Hematopoietic multipotent progenitor cell (in vitro differentiated cells): ENCODE measurements around the gene MAGT1. TPM values are rescaled to one million over a fixed set of nuclear protein-coding genes. Genes with fewer than 3 reads are reported as not detected.
"Not testable (repeated sequence)": the region's sequence is repeated elsewhere in the genome, so short reads cannot be mapped to it uniquely, and the experiment has no call there.

Experiments used
- DNase-seq, 3 donors: peaks; one replicate each; pipeline ENCODE4 v3.0.0-alpha.2; 2011 to 2015; ENCODE audit warnings: low read depth in 2 of 3, low spot score in 2 of 3
- total RNA-seq: library from RNA; depleted of rRNA; stranded (reverse); fragments of >200 nt; gene quantifications from one replicate; pipeline ENCODE4 v1.2.3, GENCODE V29; 2012

The MAGT1 gene
- total RNA-seq = 31.8 TPM

DNA sequence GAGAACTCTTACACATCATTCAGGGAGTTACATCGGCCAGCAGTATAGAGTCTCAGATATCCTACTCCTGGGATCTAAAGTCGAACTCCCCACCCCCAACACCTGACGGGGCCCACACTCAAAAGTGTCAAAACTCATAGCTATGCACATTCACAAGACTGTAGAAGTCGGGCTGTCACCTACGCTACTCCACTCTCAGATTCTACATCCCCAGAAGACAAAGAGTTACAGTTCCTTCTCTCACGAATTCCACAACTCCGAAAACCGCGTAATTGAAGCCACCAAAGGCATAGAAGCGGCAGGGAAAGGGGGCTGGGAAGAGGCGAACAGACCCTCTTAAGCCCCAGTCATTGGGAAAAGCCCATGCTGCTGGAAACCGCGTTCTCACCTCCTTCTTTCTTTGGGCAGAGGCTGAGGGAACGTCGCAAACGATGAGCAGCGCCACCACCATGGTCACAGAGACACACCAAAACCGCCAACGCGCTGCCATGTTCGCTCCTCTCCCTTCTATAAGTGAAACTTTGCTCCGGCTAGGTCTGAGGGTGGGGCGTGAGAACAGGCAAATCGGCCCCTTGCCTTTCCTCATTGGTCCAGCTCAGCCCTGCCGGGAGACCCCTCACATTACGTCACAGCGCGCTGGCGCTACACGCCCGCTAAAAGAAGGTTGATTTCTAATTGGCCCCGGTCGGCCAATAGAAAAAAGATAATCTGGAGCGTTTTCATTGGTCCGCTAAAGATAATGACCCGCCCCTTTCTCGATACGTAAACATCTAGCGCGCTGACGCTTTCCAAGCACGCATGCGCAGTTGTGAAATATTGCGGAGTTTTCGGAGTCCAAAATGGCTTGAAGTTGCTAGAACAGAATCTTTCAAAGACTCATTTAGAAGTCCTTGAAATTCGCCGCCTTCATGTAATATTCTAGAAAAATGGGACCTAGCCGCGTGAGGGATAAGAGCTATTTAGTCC is at the start of gene MAGT1:
Gene MAGT1, minus strand, starts transcription at position 515 of the 966 bp plus-strand sequence. Its CDS starts 25 bp downstream, at position 490.
- peak; percentile 68 to 98 (median 95) for DNase-seq

DNA sequence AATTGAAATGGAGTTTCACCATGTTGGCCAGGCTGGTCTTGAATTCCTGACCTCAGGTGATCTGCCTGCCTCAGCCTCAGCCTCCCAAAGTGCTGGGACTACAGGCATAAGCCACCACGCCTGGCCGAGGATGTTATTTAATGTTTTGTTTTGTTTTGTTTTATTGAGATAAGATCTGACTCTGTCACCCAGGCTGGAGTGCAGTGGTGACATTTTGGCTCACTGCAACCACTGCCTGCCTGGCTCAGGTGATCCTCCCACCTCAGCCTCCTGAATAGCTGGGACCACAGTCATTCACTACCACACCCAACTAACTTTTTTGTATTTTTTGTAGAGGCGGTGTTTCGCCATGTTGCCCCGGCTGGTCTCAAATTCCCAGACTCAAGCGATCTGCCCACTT is 49.8 kb upstream of the MAGT1 start:
- DNase-seq = not testable (repeated sequence)

- no peak for DNase-seq
These were observed 42.9 kb upstream of the MAGT1 start for GRCh38 chrX:77938083-77938680.

GRCh38 chrX:77937291-77937690 is 42.1 kb upstream of the MAGT1 start:
- DNase-seq = no peak

DNA sequence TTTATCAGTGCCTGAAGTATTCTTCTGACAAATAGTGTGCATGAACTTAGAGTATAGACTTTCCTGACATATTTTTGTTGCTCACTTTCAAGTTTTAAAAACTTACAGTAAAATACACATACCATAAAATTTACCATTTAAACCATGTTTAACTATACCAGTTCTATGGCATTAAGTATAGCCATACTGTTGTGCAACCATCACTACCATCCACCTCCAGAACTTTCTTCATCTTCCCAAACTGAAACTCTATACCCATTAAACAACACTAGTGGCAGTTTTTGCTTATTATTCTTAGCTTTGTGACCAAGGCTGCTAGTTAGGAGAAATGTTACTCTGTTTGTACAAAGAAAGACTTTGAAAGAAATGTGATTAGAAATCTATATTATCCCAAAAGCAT is 41.1 kb upstream of the MAGT1 start:
- DNase-seq = no peak

GRCh38 chrX:77935886-77936285 is 40.7 kb upstream of the MAGT1 start:
- no peak for DNase-seq

DNA sequence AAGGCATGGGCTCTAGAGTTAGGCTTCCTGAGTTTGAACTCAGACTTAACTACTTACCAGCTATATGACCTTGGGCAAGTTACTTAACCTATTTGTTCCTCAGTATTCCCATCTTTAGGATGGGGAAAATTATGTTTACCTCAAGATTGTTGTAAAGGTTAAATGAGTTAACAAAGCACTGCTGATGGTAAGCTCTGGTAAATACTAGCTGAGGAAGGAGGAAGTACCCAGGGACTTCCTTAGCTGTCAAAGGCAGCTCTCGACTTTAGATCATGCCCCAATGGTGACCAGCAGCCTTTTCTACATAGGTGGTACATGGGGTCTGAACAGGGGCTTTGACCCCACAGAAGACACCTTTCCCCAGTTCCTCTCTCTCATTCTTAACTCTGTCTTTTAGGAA is 35.3 kb upstream of the MAGT1 start:
- no peak for DNase-seq

DNA sequence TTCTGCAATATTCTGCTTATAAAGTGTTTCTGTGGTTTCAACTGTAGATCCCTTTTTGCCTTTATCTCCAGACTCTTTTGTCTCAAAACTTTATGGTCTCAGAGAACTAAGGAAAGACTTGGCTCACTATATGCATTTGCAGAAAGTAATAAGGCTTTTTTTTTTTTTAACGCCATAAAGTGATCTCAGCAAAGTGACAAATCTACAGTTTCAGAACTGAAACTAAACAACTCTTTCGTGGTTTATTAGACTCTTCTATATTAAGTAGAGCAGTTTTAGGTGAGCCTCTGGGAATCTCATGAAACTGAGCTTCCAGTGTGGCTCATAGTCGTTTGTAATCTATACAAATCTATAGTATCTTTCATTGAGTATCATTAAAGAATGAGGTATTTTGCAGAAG is 30.5 kb upstream of the MAGT1 start:
- DNase-seq = peak in 1 of 3 donors; percentile 6

GRCh38 chrX:77924320-77924859 is 29.2 kb upstream of the MAGT1 start:
- no peak for DNase-seq

DNA sequence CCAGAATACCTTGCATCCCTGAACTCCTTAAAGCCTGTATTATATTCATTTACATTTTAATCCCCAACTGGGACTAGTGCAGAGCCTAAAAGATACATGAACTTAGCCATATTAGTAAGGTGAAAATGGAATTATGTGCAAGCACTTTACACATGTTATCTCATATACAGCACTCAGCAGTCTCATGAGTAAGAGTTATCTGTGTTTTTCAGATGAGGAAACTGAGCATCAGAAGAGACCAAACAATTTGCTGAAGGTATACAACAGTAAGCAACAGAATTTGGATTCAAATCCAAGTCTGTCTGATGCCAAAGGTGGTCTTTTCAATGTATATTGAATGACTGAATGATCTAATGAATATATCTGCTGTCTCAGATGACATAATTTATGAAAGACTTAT is 27.6 kb upstream of the MAGT1 start:
- no peak for DNase-seq

GRCh38 chrX:77919370-77919769 is 24.1 kb upstream of the MAGT1 start:
- not testable (repeated sequence) for DNase-seq

DNA sequence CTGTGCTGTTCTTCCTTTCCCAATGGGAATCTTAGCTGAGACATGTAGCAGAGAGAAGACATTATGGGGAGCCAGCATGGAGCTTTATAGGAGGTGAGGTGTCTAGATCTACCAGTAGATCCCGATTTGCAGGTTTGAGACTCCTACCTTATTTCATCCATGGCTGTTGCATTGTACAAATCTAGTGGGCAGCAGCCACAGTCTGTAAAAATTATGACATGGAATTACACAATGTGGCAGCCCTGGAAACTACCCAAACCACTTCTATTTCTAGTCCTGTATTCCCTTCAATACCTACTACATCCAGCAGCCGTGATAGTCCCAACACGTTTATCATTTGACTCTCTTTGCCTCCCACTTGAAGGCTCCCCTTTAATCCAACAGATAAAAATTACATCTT is 23.3 kb upstream of the MAGT1 start:
- DNase-seq = peak in 1 of 3 donors; percentile 4

- peak in 1 of 3 donors; percentile 2 for DNase-seq
These were observed 22.2 kb upstream of the MAGT1 start for GRCh38 chrX:77917294-77917933.

DNA sequence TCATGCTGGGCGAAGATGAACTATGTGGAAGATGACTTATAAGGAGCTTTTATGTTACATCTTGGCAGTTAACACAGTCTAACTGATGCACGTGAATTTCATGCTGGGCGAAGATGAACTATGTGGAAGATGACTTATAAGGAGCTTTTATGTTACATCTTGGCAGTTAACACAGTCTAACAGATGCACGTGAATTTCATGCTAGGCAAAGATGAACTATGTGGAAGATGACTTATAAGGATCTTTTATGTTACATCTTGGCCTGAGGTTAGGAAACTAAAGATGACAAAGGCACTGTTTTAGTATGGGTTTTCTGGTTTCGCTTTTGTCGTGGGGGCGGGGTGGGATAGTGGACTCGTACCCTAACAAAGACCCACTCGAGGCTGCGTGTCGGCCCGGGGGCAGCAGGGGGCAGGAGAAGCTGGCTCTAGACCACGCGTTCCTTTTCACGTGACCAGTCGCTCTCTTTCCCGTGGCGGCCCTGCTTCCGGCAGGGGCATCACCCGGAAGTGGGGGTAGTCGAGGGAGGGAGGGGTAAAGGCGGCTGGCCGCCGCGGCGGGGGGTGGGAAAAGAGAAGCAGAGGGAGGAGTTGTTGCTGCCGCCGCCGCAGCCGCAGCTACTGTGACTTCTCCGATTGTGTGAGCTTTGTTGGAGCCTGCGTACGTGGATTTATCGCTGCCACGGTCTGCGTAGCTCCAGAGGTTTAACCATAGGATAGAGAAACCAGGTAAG is 15.0 kb upstream of the MAGT1 start, which contains the start of gene ATP7A:
Gene ATP7A, plus strand, starts transcription at position 586 of the 733 bp plus-strand sequence. CDS start 60,949 bp downstream, outside the sequence.
- peak; percentile 64 to 97 (median 93) for DNase-seq

DNA sequence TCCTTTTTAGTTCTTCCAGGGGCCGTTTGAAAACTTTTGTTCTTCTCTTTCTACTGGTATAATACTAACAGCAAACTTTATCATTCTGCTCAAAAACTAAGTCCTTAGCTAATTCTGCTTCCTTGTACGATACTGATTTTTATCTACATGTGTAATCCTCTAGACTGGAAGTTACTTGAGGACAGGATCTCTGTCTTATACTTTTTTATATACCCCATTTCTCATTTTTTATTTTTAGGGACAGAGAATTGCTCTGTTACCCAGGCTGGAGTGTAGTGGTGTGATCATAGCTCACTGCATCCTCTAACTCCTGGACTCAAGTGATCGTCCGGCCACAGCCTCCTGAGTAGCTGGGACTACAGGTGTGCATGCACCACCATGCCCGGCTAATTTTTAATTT is 6.3 kb upstream of the MAGT1 start:
- DNase-seq = no peak

DNA sequence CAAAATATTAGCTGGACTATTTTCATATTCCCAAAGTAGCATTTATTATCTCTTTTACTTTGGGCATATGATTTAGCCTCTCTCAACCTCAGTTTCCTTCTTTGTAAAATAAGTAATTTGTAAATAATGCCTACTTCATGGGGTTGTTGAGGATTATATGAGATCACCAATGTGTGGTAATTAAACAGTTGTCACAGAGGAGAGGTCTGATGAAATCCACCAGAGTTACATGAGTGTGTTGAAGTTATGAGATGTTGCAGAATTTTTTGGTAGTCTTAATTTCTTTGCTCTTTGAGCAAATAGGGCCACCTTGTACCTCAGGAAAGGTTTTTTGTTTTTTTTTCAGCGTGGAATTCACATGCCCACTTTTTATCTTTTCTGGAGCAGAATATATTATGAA is 5.5 kb upstream of the MAGT1 start:
- no peak for DNase-seq

- DNase-seq = peak; percentile 64 to 97 (median 89)
These were observed 4.0 kb upstream of the MAGT1 start, which contains the start of gene COX7B for GRCh38 chrX:77899081-77899828. COX7B (plus strand) TSS chrX:77899468; CDS start chrX:77899554, 86 bp downstream.

DNA sequence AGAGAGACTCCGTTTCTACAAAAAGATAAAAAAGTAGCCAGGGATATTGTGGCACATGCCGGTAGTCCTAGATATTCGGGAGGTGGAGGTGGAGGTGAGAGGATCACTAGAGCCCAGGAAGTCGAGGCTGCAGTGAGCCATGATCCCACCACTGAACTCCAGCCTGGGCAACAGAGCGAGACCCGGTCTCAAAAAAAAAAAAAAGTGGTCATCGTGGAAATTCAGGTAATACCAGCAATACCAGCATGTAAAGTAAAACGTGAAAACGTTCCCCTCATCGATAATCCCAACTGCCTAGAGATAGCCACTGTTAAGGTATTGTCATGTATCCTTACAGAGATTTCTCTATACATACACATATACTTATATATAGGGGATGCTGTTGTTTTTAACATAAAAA is 1.5 kb downstream of the MAGT1 start:
- DNase-seq = no peak

- no peak for DNase-seq
These were observed 2.3 kb downstream of the MAGT1 start for GRCh38 chrX:77892887-77893286.
